GM19397 (cell line): Measurements from ENCODE around the gene MPL.
"Not testable (repeated sequence)": the region's sequence is repeated elsewhere in the genome, so short reads cannot be mapped to it uniquely, and the experiment has no call there.

ENCODE experiments used
- ATAC-seq: cut with Tn5 transposase; IDR thresholded peaks from one replicate; pipeline ENCODE4 v1.9.1; 2021; ENCODE audit warnings: mild to moderate bottlenecking, moderate library complexity; ENCODE audit not compliant: unreplicated experiment

The MPL gene

GRCh38 chr1:43369779-43370178 lies 32.2 kb downstream of the MPL start:
- not testable (repeated sequence) for ATAC-seq

DNA sequence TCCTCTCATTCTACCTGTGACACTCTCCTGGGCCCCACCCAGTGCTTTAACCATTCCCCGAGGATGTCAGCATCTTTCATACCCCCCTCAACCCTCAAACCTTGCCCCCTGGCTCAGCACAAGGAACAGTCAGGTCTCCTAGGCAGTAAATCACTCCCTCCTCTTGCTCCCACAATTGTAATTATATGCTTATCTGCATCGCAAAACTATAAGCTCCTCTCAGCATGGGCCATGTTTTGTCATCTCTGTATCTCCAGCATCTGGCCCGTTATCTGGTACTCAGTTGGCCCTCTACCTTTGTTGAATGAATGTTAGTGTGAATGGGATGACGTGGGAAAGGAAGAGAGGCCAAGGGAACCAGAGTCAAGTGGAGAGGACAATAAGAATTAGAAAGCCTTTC lies 32.9 kb downstream of the MPL start:
- no peak for ATAC-seq

- no peak for ATAC-seq
Measured at GRCh38 chr1:43372172-43372571, 34.6 kb downstream of the MPL start.

DNA sequence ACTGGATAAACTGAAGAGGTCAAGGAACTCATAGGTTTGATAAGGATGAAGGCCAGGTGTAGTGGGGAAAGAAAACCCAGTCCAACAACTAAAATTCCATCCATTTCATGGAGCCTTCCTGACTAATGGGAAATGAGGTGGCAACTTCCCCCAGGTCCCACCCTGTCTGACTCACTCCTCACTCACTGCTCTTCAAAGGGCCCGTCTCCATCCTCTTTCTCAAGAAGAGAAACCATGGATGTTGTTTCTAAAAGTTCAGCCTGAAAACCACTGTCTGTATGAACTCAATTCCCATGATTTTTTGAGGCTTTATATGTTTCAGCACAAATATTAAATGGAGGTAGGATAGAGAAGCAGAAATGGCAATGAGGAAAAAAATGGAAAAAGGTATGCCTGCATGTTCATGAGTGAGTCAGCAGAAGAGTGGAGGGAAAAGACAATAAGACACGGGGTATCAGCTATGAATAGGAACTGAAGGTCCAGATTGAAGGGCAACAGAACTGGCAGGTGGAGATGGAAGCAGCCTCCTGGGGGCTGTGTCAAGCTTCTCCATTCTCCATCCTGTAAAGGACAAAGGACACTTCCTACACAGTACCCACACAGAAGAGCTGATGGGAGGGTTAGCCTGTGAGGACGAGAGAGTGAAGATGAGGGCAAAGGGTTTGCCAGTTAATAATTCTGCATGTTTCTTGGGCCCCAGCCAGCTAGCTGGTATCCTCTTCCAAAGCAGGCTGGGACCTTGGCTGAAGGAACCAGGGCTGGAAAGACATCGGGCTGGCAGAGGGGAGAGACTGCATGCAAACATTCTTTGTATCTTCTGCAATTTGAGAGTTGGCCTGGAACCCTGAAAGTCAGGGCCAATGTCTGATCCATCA lies 35.7 kb downstream of the MPL start:
- ATAC-seq = no peak

DNA sequence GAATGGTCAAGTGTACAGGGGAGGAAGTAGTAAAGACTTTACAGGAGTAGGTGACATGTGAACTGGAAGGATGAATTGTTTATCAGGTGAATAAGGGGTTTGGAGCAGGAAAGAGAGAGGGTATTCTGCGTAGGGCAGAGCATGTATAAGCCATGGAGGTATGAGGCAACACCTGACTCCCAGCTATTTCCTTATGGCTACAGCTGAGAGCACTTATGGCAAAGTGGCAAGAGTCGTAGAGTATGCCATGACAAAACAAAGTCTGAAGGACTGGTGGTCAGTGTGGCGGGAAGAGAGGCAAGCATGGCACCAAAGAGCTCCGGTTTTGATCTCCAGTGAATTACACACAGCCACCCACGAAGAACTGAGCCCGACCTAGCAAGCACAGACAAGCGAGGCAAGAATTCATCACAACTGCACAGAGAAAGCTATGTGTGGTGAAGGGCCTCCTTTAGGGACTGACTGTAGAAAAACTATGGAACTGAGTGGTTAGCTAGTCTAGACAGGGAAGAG lies 39.2 kb downstream of the MPL start:
- no peak for ATAC-seq

- no peak for ATAC-seq
Measured at GRCh38 chr1:43377831-43378230, 40.2 kb downstream of the MPL start.

DNA sequence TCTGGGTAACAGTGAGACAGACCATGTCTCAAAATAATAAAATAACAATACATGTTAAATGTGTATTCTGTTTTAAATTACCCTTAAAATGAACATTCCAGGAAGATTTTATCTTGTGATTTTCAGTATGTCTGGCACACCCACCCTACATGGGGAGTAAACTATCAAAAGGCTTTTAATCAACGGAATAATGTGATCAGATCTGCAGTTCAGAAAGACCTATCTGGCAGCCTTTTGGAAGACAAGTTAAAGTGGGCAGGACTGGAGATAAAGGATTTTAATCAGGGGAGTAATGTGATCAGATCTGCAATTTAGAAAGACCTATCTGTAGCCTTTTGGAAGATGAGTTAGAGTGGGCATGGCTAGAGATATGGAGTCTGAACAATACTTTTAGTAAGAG lies 41.9 kb downstream of the MPL start:
- ATAC-seq = no peak

DNA sequence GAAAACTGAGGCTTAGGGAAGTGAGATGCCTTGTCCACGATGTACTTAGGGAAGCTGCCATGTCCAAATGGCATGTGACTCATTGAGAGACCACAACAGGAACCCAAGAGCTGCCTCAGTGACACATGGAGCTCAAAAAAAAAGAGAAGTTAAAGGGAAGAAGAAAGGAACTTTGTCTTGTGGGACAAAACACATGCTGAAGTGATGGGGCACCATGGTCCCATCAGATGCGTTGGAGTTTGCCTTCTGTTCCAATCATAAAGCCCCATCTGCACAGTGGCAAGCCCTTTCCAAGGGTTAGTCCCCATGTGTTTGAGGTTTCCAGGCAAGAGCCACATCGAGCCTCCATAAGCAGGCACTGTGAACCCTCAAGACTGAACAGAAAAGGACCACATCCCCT lies 44.0 kb downstream of the MPL start:
- no peak for ATAC-seq

- no peak for ATAC-seq
Measured at GRCh38 chr1:43382027-43382779, 44.6 kb downstream of the MPL start.

- no peak for ATAC-seq
Measured at GRCh38 chr1:43383449-43383848, 45.8 kb downstream of the MPL start.

DNA sequence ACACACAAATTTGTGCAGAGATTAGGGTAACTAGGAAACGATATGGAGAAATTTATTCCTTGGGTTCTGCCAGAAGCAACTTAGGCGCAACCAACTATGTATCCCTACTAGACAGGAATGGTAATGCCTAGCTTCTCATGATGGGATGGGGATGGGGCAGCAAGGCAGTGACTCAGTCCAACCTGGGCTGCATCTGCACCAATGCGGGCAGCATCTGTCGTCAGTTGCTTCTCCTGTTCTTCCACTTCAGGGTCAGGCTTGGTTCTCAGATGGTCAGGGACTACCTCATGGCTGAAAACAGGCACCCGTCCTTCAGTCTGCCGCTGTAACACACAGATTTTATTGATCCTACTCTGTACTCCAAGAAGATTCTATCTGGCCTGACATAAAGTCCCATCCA lies 49.1 kb downstream of the MPL start:
- ATAC-seq = no peak

DNA sequence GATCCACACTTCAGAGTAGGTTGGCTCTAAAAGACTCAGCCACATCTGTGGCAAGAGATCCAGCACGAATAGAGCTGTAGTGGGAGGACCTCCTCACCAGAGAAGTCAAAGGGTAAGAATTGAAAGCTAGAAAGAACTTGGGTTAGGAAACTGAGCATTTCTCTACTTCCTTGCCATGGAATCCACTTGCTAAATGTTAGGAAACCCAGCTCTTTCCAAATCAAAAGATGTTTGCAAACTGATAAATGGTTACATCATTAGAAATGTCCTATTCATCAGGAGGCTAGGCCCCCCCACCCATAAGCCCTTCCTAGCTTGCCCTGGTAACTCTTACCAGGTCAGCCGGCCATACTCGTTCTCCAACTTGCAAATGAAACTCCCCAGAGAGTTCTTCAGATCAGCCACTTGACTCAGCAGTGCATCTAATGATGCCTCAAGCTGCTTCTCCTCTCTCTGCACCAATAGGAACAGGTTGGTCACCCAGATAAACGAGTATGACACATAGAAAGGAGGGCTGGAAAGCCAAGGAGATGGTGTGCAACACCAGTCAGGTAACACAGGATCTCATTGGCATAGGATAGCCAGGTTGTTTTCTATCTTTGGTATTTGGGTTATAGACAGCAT lies 50.5 kb downstream of the MPL start:
- ATAC-seq = no peak

DNA sequence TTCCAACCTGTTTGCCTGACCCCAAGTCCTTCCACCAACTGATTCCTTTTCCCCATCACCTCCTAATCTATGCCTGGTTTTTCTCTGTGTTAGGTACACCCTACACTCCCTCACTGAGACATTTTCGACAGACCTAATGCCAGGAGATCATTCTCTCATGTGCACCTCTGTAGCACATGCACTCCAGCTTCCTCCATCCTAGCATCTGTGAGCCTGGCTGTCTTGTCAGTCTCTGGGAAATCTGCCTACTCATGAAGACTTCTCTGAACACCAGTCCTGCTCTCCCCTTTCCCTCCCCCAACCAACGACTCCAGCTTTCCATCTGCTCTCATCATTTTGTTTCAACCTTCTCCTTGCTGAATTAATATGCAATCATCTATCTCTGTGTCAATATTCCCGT lies 51.0 kb downstream of the MPL start:
- ATAC-seq = no peak

DNA sequence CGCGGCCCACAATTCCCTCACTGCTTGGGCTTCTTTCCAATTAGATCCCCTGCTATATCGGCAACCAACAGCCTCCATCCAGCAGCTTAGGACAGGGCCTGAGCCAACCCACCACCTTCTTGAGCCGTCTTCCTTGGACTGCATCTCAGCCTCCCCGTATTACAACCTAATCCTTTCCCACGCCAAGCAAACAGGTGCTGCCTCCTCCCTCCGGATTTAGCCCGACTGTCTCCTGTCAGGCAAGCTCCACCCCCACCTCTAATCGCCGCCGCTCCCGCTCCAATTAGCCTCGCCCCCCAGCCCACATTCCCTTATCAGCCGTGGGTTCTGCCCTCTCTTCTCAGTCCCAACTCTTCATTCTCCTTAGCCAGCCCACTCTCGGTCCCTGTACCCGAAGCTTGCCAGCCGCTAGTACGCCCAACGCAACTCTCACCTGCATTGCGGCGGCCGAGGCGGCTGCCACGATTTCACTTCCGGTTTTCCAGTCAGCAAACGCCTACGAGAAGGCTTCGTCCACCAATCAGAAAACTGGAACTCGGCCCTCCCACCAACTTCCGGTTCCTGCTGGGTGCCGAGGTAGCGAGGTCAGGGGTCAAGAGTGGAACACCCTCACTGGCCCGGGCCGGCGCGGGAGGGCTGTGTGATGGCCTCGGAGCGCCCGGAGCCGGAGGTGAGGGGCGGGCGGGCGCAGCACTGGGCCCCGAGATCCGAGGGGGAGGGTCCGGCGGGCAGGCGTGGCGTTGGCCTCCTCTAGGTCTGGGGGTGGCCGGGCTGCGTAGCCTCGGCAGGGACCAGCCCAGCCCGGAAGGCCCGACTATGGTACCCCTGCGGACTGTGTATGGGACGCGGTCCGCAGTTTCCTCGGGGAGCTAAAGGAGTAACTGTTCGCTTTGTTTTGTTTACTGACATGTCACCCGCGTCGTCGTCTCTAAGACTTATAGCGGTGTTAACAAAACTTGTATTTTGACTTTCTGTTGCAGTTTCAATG lies 52.0 kb downstream of the MPL start, which contains the start of the genes MED8 and SZT2:
MED8 (minus strand) TSS at position 475 of the 988 bp plus-strand sequence; CDS start at position 439, 36 bp downstream.
SZT2 (plus strand) TSS at position 574 of the 988 bp plus-strand sequence; CDS start at position 644, 70 bp downstream.
- peak; percentile 84 for ATAC-seq

DNA sequence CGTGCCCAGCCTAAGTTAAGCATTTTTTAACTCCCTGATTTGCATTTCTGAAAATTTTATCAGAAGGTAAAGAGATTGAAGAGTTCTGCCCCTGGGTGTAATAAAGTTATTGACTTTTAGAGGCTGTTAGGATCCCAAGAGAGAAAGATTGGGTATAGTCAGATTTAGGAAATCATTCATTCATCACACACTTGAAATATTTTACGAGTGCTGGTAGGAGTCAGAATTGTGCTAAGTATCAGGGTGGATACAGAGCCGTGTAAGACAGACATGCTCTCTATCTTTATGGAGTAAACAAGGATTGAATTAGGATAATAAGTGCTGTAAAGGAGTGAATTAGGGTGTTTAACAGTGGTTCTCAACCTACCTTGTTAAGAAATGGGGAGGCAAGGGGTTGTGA lies 55.1 kb downstream of the MPL start:
- ATAC-seq = no peak

DNA sequence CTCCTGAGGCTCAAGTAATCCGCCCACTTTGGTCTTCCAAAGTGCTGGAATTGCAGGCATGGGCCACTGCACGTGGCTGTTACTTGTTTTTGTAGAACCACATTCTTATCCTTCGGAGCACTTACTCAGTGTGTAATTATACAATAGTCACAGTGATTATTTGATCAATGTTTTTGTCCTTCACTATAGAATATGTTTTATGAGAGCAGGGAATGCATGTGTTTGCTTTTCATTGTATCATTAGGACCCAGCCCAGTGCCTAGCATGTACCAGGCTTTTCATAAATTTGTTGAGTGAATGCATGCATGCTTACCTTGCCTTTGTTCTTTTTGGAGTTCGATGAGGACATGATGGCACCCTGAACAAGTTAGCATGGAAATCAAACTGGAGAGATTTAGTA lies 57.9 kb downstream of the MPL start:
- ATAC-seq = no peak

DNA sequence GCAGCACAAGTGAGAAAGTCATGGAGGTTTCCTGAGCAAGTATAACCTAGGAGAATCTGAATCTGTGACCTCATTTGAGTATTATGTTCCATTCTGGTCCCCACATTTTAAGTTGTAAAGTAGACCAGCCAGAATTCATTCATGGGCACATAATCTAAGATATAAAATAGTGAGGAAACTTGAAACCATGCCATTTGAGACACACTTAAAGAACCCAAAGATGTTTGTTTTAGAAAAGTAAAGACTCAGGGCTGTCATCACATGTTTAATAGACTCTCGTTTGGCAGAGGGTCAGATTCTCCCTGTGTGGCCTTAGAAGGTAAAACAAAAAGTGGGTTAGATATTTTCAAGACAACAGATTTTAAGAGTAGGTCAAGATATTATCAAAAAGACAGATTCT lies 58.4 kb downstream of the MPL start:
- no peak for ATAC-seq

DNA sequence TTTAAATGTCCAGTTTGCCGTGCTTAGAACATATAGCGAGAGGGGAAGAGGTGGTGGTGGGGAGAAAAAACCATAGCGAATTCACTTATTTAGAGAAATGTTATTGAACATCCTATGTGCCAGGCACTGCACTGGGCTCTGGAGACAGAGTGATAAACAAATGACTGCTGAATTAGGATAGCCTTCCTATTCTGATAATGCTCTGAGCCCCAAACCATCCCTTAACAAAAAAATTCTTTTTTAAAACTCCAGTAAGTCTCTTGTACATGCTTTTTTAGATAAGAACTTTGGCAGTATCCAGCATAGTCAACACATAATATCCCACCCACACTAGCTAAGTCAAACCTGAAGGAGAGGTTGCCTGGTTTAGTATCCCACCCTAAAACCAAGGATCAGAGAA lies 60.6 kb downstream of the MPL start:
- ATAC-seq = no peak

GRCh38 chr1:43400441-43400840 lies 62.8 kb downstream of the MPL start:
- not testable (repeated sequence) for ATAC-seq
